Activated CD4-positive, alpha-beta T cell treated with anti-CD3 and anti-CD28 coated beads, Interleukin-2, amount 10 ng/mL, durations not matched to agents 24 days and 14 days (primary cell): Measurements from ENCODE around the gene PGA5. TPM values are rescaled to one million over a fixed set of nuclear protein-coding genes. Genes with fewer than 3 reads are reported as not detected.
A peak's percentile ranks its signal among the peaks of the same experiment; 100 is the strongest.
"Not testable (repeated sequence)": the region's sequence is repeated elsewhere in the genome, so short reads cannot be mapped to it uniquely, and the experiment has no call there.

Experiments used
- DNase-seq: peaks from one replicate; pipeline ENCODE4 v3.0.0; 2022
- H3K27ac Mint-ChIP-seq: one replicate; pipeline ENCODE4 v1.8.0; 2022; ENCODE audit warnings: mild to moderate bottlenecking, mixed read lengths
- H3K27me3 Mint-ChIP-seq: one replicate; pipeline ENCODE4 v1.8.0; 2022; ENCODE audit warnings: mixed read lengths
- H3K36me3 Mint-ChIP-seq: one replicate; pipeline ENCODE4 v1.8.0; 2022; ENCODE audit warnings: low read depth, mild to moderate bottlenecking, mixed read lengths
- H3K4me1 Mint-ChIP-seq: one replicate; pipeline ENCODE4 v1.8.0; 2021; ENCODE audit warnings: mixed read lengths
- H3K4me3 Mint-ChIP-seq: one replicate; pipeline ENCODE4 v1.8.0; 2022; ENCODE audit warnings: mild to moderate bottlenecking, moderate library complexity, mixed read lengths
- H3K9me3 Mint-ChIP-seq: one replicate; pipeline ENCODE4 v1.8.0; 2021; ENCODE audit warnings: mixed read lengths
- intact Hi-C: fragments of 100-400 bp; cut with micrococcal nuclease; formaldehyde crosslinking; loops from one replicate; pipeline ENCODE4 v1.15.1; 2023
- total RNA-seq: library from RNA; stranded (reverse); gene quantifications from 2 replicates; pipeline ENCODE4 v1.2.3, GENCODE V29; 2022

PGA5 gene
- total RNA-seq, 1 donor from 2014 or later = not detected

DNA sequence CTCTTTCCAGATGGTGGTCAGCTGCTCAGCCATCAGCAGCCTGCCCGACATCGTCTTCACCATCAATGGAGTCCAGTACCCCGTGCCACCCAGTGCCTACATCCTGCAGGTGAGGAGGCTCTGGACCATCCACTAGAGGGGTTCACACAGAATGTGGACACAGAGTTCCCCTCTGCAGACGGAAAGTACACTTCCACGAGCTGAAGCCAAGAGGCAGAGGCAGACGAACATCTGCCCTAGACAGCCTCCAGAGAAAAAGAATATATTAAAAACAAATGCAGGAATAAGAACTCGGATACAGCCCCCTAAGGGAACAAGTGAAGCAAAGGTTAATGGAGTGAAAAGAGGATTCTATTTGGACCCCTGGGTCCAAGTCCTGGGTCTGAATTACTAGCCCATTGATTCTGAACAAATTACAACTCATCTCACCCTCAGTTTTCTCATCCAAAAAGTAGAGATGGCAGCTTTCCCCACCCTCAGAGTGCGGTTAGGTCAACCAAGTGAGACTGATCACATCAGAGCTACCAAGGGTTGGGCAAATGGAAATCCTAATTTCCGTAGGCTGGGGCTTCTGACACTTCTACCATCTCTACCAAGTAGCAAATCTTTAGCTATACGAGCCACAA lies 29.5 kb upstream of the PGA5 start:
- H3K4me1 Mint-ChIP-seq, H3K36me3 Mint-ChIP-seq, H3K27ac Mint-ChIP-seq, intact Hi-C loops, H3K27me3 Mint-ChIP-seq, DNase-seq, H3K4me3 Mint-ChIP-seq, H3K9me3 Mint-ChIP-seq: not testable (repeated sequence)

DNA sequence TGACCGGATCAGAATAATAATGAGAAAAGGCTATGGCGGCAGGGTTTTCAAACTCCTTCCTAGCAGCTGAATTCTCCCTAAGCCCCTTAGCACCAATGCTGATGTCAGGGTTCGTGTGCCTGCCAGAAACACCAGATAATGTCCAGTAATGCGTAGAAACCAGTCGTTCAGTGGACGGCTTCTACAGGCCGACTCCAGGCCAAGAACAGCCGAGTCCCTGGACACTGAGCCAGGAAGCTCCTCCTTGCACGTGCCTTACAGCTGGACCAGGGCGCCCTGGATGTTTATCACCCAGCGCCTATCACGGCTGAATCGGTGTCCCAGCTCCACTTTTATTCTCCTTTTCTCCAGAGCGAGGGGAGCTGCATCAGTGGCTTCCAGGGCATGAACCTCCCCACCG lies 28.8 kb upstream of the PGA5 start:
- H3K27ac Mint-ChIP-seq, H3K4me1 Mint-ChIP-seq, DNase-seq, H3K4me3 Mint-ChIP-seq, intact Hi-C loops, H3K36me3 Mint-ChIP-seq, H3K9me3 Mint-ChIP-seq, H3K27me3 Mint-ChIP-seq: not testable (repeated sequence)

DNA sequence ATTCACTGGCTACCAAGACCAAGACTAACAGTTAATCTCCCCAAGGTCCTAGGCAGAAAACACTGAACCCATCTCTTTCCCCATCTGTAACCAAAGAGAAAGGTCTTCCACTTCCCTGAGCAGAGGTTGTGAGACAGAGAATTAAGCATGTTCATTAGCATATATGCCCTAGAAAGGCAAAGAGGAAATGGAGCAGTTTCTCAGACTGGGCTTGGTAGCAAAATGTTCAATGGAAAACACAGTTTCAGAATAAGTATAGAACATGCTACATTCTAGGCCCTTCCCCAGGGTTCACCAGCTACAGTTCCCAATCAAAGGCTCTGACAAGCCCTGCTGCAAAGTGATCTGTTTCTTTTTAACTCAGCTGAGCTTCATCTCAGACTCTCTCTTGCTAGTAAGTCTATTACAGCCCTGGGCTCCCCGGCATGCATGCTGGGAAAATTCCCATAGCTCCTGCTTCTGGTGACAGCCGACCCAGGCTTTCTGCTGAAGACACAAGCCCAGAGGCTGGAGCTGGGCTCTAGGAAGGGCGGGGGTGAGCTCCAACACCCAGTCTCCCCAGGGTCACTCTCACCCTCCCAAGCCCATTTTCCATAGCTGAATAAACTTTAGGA lies 27.2 kb upstream of the PGA5 start:
- H3K4me3 Mint-ChIP-seq, H3K27ac Mint-ChIP-seq, H3K4me1 Mint-ChIP-seq, H3K27me3 Mint-ChIP-seq, DNase-seq, intact Hi-C loops, H3K9me3 Mint-ChIP-seq, H3K36me3 Mint-ChIP-seq: not testable (repeated sequence)

DNA sequence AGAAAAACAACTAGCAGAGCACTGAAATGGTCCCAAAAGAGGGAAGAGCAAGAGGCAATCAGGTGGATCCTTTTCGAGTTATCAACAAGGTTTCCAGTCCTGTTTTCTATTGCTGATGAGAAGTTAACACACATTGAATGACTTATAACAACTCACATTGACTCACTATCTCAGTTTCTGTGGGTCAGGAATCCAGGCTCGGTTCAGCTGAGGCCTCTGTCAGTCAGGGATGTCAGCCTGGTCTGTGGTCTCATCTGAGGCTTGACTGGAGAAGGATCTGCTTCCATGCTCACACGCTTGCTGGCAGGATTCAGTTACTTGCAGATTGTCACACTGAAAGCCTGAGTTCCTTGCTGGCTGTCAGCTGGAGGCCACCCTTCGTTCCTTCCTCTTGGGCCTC lies 22.7 kb upstream of the PGA5 start:
- H3K27ac Mint-ChIP-seq, H3K4me3 Mint-ChIP-seq, H3K36me3 Mint-ChIP-seq, DNase-seq, intact Hi-C loops, H3K9me3 Mint-ChIP-seq, H3K27me3 Mint-ChIP-seq, H3K4me1 Mint-ChIP-seq: not testable (repeated sequence)

DNA sequence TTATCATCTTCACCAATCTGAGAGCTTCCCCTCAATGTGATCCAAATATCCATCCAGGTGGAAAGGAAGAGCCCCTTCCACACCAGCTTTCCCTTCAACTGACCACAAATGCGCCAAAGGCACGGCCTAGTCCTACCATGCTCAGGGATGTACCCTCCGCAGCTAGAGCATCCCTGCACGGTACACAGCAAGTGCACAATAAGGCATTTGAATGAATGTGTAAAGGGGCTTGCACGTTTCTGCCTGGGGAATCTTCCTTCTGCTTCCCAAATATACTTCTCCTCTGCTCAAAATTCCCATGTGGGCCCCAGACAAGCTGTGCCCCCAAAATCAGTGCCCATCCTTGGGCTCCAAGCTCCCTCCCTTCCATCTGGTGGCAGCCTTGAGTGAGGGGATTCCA lies 22.0 kb upstream of the PGA5 start:
- DNase-seq = peak; percentile 38

DNA sequence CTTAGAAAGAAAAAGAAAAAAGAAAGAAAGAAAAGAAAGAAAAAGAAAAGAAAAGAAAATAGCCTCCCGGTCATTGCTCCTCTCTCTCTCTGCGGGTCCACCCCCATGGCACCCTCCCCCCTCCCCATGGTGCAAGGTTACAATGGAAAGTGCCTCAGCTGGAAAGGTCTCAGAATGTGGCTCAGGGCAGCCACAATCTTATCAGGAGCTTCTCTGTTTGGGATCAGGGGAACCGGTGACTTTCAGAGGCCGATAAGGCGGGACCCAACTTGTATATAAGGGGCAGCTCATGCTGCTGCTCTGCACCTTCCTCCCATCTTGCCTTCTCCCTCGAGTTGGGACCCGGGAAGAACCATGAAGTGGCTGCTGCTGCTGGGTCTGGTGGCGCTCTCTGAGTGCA lies 18.9 kb upstream of the PGA5 start, which contains the start of gene PGA4:
Gene PGA4 (plus strand): TSS at position 301 of the 400 bp plus-strand sequence. CDS start 54 bp downstream, at position 355.
- H3K27ac Mint-ChIP-seq, H3K4me3 Mint-ChIP-seq, H3K4me1 Mint-ChIP-seq, H3K27me3 Mint-ChIP-seq, H3K36me3 Mint-ChIP-seq, intact Hi-C loops, DNase-seq, H3K9me3 Mint-ChIP-seq: not testable (repeated sequence)

More for the DNA sequence above, 22.0 kb upstream of the PGA5 start:
- H3K4me3 Mint-ChIP-seq, intact Hi-C loops, H3K27me3 Mint-ChIP-seq, H3K9me3 Mint-ChIP-seq, H3K36me3 Mint-ChIP-seq, H3K4me1 Mint-ChIP-seq, H3K27ac Mint-ChIP-seq: not testable (repeated sequence)

DNA sequence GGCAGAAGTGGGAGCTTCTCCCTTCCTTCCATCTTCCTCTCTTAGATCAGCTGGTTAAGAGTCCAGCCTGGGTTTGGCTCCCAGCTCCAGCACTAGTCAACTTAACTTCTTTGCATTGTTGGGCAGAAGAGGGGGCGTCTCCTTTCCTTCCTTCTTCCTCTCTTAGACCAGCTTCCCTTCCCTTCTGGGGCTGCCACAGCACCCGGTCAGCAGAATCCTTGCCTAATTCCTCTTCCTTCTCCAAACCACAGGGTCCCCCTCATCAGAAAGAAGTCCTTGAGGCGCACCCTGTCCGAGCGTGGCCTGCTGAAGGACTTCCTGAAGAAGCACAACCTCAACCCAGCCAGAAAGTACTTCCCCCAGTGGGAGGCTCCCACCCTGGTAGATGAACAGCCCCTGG lies 18.3 kb upstream of the PGA5 start:
- H3K4me3 Mint-ChIP-seq, H3K27me3 Mint-ChIP-seq, DNase-seq, H3K4me1 Mint-ChIP-seq, H3K36me3 Mint-ChIP-seq, H3K27ac Mint-ChIP-seq, H3K9me3 Mint-ChIP-seq, intact Hi-C loops: not testable (repeated sequence)

DNA sequence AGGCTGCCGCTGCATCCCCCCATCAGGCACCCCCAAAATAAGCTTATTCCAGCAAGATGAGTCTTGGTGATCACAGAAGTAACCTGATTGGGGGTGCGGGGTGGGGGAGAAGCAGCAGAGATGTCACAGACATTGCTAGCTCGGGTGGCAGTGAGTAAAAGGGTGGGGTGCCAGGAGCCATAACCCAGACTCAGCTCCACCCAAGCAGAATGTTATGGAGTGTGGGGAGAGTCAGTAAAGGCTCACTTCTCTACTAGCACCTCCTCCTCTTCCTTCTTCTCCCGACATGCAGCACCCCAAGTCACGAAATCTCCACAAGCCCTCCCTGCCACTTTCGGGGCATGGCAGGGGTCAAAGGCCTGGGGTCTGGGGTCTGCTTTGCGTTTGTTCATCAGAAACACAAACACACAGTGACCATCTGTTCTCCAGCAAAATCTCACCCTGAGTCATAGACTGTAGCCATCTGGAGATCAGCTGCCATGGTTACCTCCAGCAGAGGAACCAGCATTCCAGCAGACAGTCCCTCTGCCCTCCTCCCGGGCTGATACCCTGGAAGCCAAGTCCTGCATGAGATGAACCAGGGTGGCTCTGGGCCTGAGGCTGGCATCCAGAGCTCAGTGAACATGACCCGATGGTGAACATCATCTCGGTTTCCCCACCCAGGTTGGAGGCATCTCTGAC lies 14.4 kb upstream of the PGA5 start:
- H3K4me1 Mint-ChIP-seq, H3K27ac Mint-ChIP-seq, H3K27me3 Mint-ChIP-seq, H3K36me3 Mint-ChIP-seq, H3K4me3 Mint-ChIP-seq, H3K9me3 Mint-ChIP-seq, DNase-seq, intact Hi-C loops: not testable (repeated sequence)

DNA sequence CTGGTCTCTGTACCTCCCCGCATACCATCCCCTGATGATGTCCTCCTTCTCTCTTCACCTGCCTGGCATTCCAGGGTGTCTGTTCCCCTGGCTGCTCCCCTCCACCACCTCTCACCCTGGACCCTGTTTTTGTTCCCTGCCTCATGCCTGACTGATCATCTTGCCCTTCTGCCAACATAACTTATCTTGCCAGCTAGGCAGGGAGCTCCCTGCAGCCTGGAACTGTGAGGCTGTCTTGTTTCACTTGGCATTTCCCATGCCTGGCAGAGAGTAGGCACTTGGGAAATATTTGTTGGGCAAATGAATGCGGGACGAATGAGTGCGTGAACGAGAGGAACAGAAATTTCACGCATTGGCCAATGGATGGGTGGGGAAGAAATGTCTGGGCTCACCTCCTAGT lies 11.5 kb upstream of the PGA5 start:
- H3K27ac Mint-ChIP-seq, H3K4me3 Mint-ChIP-seq, H3K4me1 Mint-ChIP-seq, DNase-seq, H3K36me3 Mint-ChIP-seq, H3K9me3 Mint-ChIP-seq, intact Hi-C loops, H3K27me3 Mint-ChIP-seq: not testable (repeated sequence)

DNA sequence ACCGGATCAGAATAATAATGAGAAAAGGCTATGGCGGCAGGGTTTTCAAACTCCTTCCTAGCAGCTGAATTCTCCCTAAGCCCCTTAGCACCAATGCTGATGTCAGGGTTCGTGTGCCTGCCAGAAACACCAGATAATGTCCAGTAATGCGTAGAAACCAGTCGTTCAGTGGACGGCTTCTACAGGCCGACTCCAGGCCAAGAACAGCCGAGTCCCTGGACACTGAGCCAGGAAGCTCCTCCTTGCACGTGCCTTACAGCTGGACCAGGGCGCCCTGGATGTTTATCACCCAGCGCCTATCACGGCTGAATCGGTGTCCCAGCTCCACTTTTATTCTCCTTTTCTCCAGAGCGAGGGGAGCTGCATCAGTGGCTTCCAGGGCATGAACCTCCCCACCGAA lies 9.9 kb upstream of the PGA5 start:
- H3K4me3 Mint-ChIP-seq, H3K27ac Mint-ChIP-seq, H3K36me3 Mint-ChIP-seq, intact Hi-C loops, H3K9me3 Mint-ChIP-seq, H3K27me3 Mint-ChIP-seq, H3K4me1 Mint-ChIP-seq, DNase-seq: not testable (repeated sequence)

DNA sequence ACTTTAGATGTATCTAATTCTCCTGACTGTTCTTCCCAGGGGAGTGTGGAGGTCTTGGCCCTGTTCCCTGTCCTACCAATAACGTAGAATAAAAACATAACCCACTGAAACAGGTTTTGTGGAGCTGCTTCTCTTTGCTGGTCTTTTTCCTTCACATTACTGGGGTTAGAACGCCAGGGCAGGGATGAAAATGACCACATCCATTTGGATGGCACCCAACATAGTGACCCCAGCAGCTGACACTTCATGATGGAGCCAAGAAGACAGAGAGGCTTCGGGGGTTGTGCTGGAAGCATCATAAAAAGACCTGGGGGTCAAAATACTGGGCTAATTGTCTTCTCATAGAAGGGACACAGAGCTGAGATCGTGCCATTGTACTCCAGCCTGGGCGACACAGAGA lies 9.4 kb upstream of the PGA5 start:
- DNase-seq, H3K27me3 Mint-ChIP-seq, H3K4me1 Mint-ChIP-seq, H3K9me3 Mint-ChIP-seq, H3K36me3 Mint-ChIP-seq, H3K27ac Mint-ChIP-seq, intact Hi-C loops, H3K4me3 Mint-ChIP-seq: not testable (repeated sequence)

DNA sequence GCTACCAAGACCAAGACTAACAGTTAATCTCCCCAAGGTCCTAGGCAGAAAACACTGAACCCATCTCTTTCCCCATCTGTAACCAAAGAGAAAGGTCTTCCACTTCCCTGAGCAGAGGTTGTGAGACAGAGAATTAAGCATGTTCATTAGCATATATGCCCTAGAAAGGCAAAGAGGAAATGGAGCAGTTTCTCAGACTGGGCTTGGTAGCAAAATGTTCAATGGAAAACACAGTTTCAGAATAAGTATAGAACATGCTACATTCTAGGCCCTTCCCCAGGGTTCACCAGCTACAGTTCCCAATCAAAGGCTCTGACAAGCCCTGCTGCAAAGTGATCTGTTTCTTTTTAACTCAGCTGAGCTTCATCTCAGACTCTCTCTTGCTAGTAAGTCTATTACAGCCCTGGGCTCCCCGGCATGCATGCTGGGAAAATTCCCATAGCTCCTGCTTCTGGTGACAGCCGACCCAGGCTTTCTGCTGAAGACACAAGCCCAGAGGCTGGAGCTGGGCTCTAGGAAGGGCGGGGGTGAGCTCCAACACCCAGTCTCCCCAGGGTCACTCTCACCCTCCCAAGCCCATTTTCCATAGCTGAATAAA lies 8.3 kb upstream of the PGA5 start:
- H3K9me3 Mint-ChIP-seq, intact Hi-C loops, DNase-seq, H3K4me3 Mint-ChIP-seq, H3K27ac Mint-ChIP-seq, H3K36me3 Mint-ChIP-seq, H3K27me3 Mint-ChIP-seq, H3K4me1 Mint-ChIP-seq: not testable (repeated sequence)

DNA sequence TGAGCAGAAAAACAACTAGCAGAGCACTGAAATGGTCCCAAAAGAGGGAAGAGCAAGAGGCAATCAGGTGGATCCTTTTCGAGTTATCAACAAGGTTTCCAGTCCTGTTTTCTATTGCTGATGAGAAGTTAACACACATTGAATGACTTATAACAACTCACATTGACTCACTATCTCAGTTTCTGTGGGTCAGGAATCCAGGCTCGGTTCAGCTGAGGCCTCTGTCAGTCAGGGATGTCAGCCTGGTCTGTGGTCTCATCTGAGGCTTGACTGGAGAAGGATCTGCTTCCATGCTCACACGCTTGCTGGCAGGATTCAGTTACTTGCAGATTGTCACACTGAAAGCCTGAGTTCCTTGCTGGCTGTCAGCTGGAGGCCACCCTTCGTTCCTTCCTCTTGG lies 3.8 kb upstream of the PGA5 start:
- DNase-seq, intact Hi-C loops, H3K4me3 Mint-ChIP-seq, H3K4me1 Mint-ChIP-seq, H3K36me3 Mint-ChIP-seq, H3K9me3 Mint-ChIP-seq, H3K27ac Mint-ChIP-seq, H3K27me3 Mint-ChIP-seq: not testable (repeated sequence)

DNA sequence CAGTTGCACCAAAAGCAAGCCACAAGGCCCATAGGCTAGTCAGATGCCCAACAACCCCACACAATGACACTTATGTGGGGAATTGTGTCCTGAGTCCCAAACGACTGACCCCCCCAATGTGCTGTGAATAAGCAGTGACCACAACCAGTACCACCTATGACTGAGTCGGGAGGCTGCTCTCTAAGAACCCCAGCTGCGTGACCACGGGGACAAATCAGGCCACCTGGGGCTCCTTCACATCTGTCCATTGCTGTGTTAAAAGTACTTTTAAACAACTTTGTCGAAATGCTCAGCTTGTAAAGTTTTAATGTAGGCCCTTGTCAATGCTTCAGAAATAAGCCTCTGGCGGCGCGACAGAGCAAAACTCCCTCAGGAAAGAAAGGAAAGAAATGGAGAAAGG lies 687 bp upstream of the PGA5 start:
- intact Hi-C loops, DNase-seq, H3K9me3 Mint-ChIP-seq, H3K27me3 Mint-ChIP-seq, H3K27ac Mint-ChIP-seq, H3K36me3 Mint-ChIP-seq, H3K4me3 Mint-ChIP-seq, H3K4me1 Mint-ChIP-seq: not testable (repeated sequence)
